ENCODE results near the gene SCAANT1.

The SCAANT1 gene

GRCh38 chr3:63900459-63900858, 11.7 kb downstream of the SCAANT1 start:
- DNase-seq (ENCODE audit: low read depth) = no peak

- no peak for DNase-seq (ENCODE audit: low read depth)
These were observed 12.2 kb downstream of the SCAANT1 start for GRCh38 chr3:63900010-63900409.

GRCh38 chr3:63896332-63897030, 15.7 kb downstream of the SCAANT1 start:
- no peak for DNase-seq (ENCODE audit: low read depth)

- no peak for DNase-seq (ENCODE audit: low read depth)
These were observed 16.6 kb downstream of the SCAANT1 start for GRCh38 chr3:63895422-63896189.

GRCh38 chr3:63892773-63893352, 19.3 kb downstream of the SCAANT1 start:
- no peak for DNase-seq (ENCODE audit: low read depth)

GRCh38 chr3:63891518-63891917, 20.7 kb downstream of the SCAANT1 start:
- DNase-seq (ENCODE audit: low read depth) = no peak

- DNase-seq (ENCODE audit: low read depth) = no peak
These were observed 25.3 kb downstream of the SCAANT1 start for GRCh38 chr3:63886858-63887257.

GRCh38 chr3:63880653-63881052, 31.5 kb downstream of the SCAANT1 start:
- DNase-seq (ENCODE audit: low read depth) = no peak

- DNase-seq (ENCODE audit: low read depth) = no peak
These were observed 33.7 kb downstream of the SCAANT1 start for GRCh38 chr3:63878394-63879060.

- no peak for DNase-seq (ENCODE audit: low read depth)
These were observed 34.3 kb downstream of the SCAANT1 start for GRCh38 chr3:63877737-63878393.

GRCh38 chr3:63876260-63876659, 35.9 kb downstream of the SCAANT1 start:
- no peak for DNase-seq (ENCODE audit: low read depth)

GRCh38 chr3:63875510-63875909, 36.7 kb downstream of the SCAANT1 start:
- no peak for DNase-seq (ENCODE audit: low read depth)

GRCh38 chr3:63874769-63875168, 37.4 kb downstream of the SCAANT1 start:
- DNase-seq (ENCODE audit: low read depth) = no peak

GRCh38 chr3:63872135-63872924, 39.9 kb downstream of the SCAANT1 start:
- DNase-seq (ENCODE audit: low read depth) = no peak

- DNase-seq (ENCODE audit: low read depth) = no peak
These were observed 41.6 kb downstream of the SCAANT1 start for GRCh38 chr3:63870615-63871005.

GRCh38 chr3:63869940-63870614, 42.1 kb downstream of the SCAANT1 start:
- DNase-seq (ENCODE audit: low read depth) = no peak

- DNase-seq (ENCODE audit: low read depth) = no peak
These were observed 45.0 kb downstream of the SCAANT1 start for GRCh38 chr3:63867225-63867624.

GRCh38 chr3:63864965-63865327, 47.2 kb downstream of the SCAANT1 start:
- no peak for DNase-seq (ENCODE audit: low read depth)

GRCh38 chr3:63864008-63864964, 47.9 kb downstream of the SCAANT1 start:
- no peak for DNase-seq (ENCODE audit: low read depth)

Data from stimulated activated CD8-positive, alpha-beta memory T cell treated with anti-CD3 and anti-CD28 coated beads, Interleukin-12 subunit alpha, Interleukin-12 subunit beta, amount 100 ng/mL, for 1 hour (primary cell).